Ascending aorta (tissue), 2 donors: ENCODE measurements around the gene SEC14L6. TPM values are rescaled to one million over a fixed set of nuclear protein-coding genes. Genes with fewer than 3 reads are reported as not detected.
"Not testable (repeated sequence)": the region's sequence is repeated elsewhere in the genome, so short reads cannot be mapped to it uniquely, and the experiment has no call there.

Experiments used
- DNase-seq, 2 donors: peaks; one replicate each; pipeline ENCODE4 v3.0.0-alpha.2; 2019; ENCODE audit warnings: low spot score in 2 of 2
- H3K27ac ChIP-seq, 2 donors: fragments of 200-600 bp; sonication (generic); one replicate each; pipeline ENCODE4 v1.5.1; 2016 to 2017; ENCODE audit warnings: mild to moderate bottlenecking in 1 of 2
- H3K27me3 ChIP-seq: fragments of 200-600 bp; sonication (generic); one replicate; pipeline ENCODE4 v1.5.1; 2017
- H3K36me3 ChIP-seq, 2 donors: fragments of 200-600 bp; sonication (generic); one replicate each; pipeline ENCODE4 v1.5.1; 2016
- H3K4me1 ChIP-seq, 2 donors: fragments of 200-600 bp; sonication (generic); one replicate each; pipeline ENCODE4 v1.5.1; 2016 to 2017; ENCODE audit warnings: mild to moderate bottlenecking in 1 of 2
- H3K4me3 ChIP-seq, 2 donors: fragments of 200-600 bp; sonication (generic); one replicate each; pipeline ENCODE4 v1.5.1; 2016 to 2017; ENCODE audit warnings: mild to moderate bottlenecking in 1 of 2
- H3K9me3 ChIP-seq, 2 donors: fragments of 200-600 bp; sonication (generic); one replicate each; pipeline ENCODE4 v1.5.1; 2016
- CTCF ChIP-seq, 3 experiments: fragments of 200-600 bp in 2 of 3; fragments of 450-650 bp in 1 of 3; sonication (generic) in 2 of 3; IDR thresholded peaks; one replicate each; pipeline ENCODE4 v1.5.1; 2016 to 2019; ENCODE audit warnings: antibody characterized with exemption in 3 of 3, mild to moderate bottlenecking in 1 of 3, moderate library complexity in 1 of 3
- intact Hi-C: fragments of 100-400 bp; cut with DNase I; formaldehyde crosslinking; loops from one replicate; pipeline ENCODE4 v1.15.1; 2023
- total RNA-seq: library from RNA; depleted of rRNA; stranded (reverse); fragments of >200 nt; gene quantifications from one replicate; pipeline ENCODE4 v1.1.0, GENCODE V29; 2016

SEC14L6 gene
- total RNA-seq, 1 donor from 2014 or later: not detected

DNA sequence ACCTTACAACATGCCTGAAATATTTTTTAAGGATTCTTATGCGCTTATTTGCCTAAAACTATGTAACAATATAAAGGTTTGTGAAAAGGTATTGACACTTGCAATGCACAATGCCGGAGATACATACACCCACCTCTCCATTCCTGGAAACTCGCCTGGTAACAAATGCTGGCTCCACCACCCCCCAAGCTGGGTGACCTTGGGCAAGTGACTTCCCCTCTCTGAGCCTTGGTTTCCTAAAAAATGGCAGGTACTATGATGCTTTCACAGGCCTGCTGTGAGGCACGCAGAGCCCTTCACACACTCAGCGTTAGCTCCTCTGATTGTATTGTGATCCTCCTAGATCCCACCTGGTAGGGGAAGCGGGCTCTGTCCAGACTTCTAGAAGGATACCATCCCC, 25.7 kb upstream of the SEC14L6 start:
- intact Hi-C loops: no loop called here
- no peaks in the 10 kb centered on the region for H3K9me3 ChIP-seq
- H3K27me3 ChIP-seq: no peaks in the 10 kb centered on the region
- H3K36me3 ChIP-seq: peaks cover 16% of the 10 kb centered on the region in 2 donors
- no peak for TF ChIP-seq CTCF (IDR thresholded peaks at IDR 0.05)
- DNase-seq: no peak
- H3K4me3 ChIP-seq: no peak overlapping the region
- peaks cover 4 to 11% of the 10 kb centered on the region in 2 donors for H3K4me1 ChIP-seq
- H3K27ac ChIP-seq: no peak overlapping the region

GRCh38 chr22:30569674-30570202, 23.2 kb upstream of the SEC14L6 start:
- Histone ChIP-seq H3K4me3 (no peak overlapping the region), H3K27me3 (no peaks in the 10 kb centered on the region), H3K27ac (no peak overlapping the region), H3K36me3 (no peaks in the 10 kb centered on the region), H3K4me1 (peaks cover 0 to 2% of the 10 kb centered on the region in 2 donors), H3K9me3 (no peaks in the 10 kb centered on the region)
- TF ChIP-seq CTCF (IDR thresholded peaks at IDR 0.05): no peak
- intact Hi-C loops: no loop called here
- no peak for DNase-seq

- intact Hi-C loops: no loop called here
- Histone ChIP-seq H3K27ac (no peak overlapping the region), H3K4me1 (no peaks in the 10 kb centered on the region), H3K9me3 (no peaks in the 10 kb centered on the region), H3K27me3 (no peaks in the 10 kb centered on the region), H3K4me3 (no peak overlapping the region), H3K36me3 (no peaks in the 10 kb centered on the region)
- TF ChIP-seq CTCF (IDR thresholded peaks at IDR 0.05): no peak
- DNase-seq: no peak
Measured at GRCh38 chr22:30568137-30568805, 21.7 kb upstream of the SEC14L6 start.

GRCh38 chr22:30567277-30567676, 20.7 kb upstream of the SEC14L6 start:
- H3K4me1 ChIP-seq, H3K9me3 ChIP-seq, H3K27ac ChIP-seq, H3K36me3 ChIP-seq, DNase-seq, intact Hi-C loops, H3K27me3 ChIP-seq, H3K4me3 ChIP-seq: not testable (repeated sequence)

- no peak for DNase-seq
- H3K27me3 ChIP-seq: no peaks in the 10 kb centered on the region
- no peaks in the 10 kb centered on the region for H3K4me1 ChIP-seq
- H3K4me3 ChIP-seq: no peak overlapping the region
- no peak for TF ChIP-seq CTCF (IDR thresholded peaks at IDR 0.05)
- no peaks in the 10 kb centered on the region for H3K9me3 ChIP-seq
- H3K27ac ChIP-seq: no peak overlapping the region
- no peaks in the 10 kb centered on the region for H3K36me3 ChIP-seq
- intact Hi-C loops: no loop called here
Measured at GRCh38 chr22:30566125-30566524, 19.6 kb upstream of the SEC14L6 start.

GRCh38 chr22:30565341-30565740, 18.8 kb upstream of the SEC14L6 start:
- Histone ChIP-seq H3K9me3 (no peaks in the 10 kb centered on the region), H3K4me3 (no peak overlapping the region), H3K27me3 (no peaks in the 10 kb centered on the region), H3K4me1 (no peaks in the 10 kb centered on the region), H3K36me3 (no peaks in the 10 kb centered on the region), H3K27ac (no peak overlapping the region)
- intact Hi-C loops: no loop called here
- TF ChIP-seq CTCF (IDR thresholded peaks at IDR 0.05): no peak
- DNase-seq: no peak
